Measurements from ENCODE around the gene CHTOP. TPM values are rescaled to one million over a fixed set of nuclear protein-coding genes. Genes with fewer than 3 reads are reported as not detected.

The CHTOP gene
- total RNA-seq, 1 experiment from 2014 or later: 85.1 TPM

GRCh38 chr1:153693466-153693865 is 59.6 kb downstream of the CHTOP start:
- Mint-ChIP-seq H3K27me3 (ENCODE audit: insufficient read depth, unreplicated experiment) (no peaks in the 10 kb centered on the region), H3K27ac (ENCODE audit: unreplicated experiment) (no peak overlapping the region), H3K36me3 (ENCODE audit: insufficient read depth, unreplicated experiment) (no peaks in the 10 kb centered on the region), H3K4me1 (ENCODE audit: low read depth, unreplicated experiment) (peaks cover 10% of the 10 kb centered on the region), H3K4me3 (ENCODE audit: unreplicated experiment) (no peak overlapping the region), H3K9me3 (ENCODE audit: unreplicated experiment) (no peaks in the 10 kb centered on the region)
- Histone ChIP-seq H3K9me3 (no peaks in the 10 kb centered on the region), H3K4me3 (ENCODE audit: low read depth, low read length) (no peak overlapping the region), H3K4me1 (peaks cover 13% of the 10 kb centered on the region), H3K27me3 (replicated peaks; ENCODE audit: control insufficient read depth, insufficient read depth, low read length) (no peaks in the 10 kb centered on the region), H3K36me3 (ENCODE audit: control insufficient read depth, insufficient read depth, low read length) (no peaks in the 10 kb centered on the region)
- no peak for TF ChIP-seq CTCF (IDR thresholded peaks at IDR 0.05; ENCODE audit: insufficient read depth in 1 of 2, low read depth in 1 of 2, low read length in 1 of 2, severe bottlenecking in 1 of 2, unreplicated experiment in 1 of 2)
- DNase-seq: no peak
- no TSS peak for BruUV-seq (replicated peaks)
- POLR2A ChIA-PET: no interaction called here
- CTCF ChIA-PET: no interaction called here
- intact Hi-C loops (cut with micrococcal nuclease; ENCODE audit: unreplicated experiment): no loop called here

Small RNA genes lying within 50 kb of the gene (microRNA-seq; reads per million reads assigned to microRNA genes)
- gene MIR8083: not detected

Other genes starting within 250 kb of the CHTOP start
- gene S100A8, start 243.0 kb upstream of the CHTOP start, total RNA-seq (2022): not detected in 2 replicates
- not detected in 2 replicates for gene S100A7A, start 217.5 kb upstream of the CHTOP start, total RNA-seq (2022)
- gene S100A7, start 173.4 kb upstream of the CHTOP start, total RNA-seq (2022): not detected in 2 replicates
- gene S100A6, start 98.1 kb upstream of the CHTOP start, total RNA-seq (2022): 416 and 432 TPM in 2 replicates
- not detected in 2 replicates for gene S100A5, start 93.1 kb upstream of the CHTOP start, total RNA-seq (2022)
- 53.6 and 54.4 TPM in 2 replicates for gene S100A4, start 88.3 kb upstream of the CHTOP start, total RNA-seq (2022)
- gene S100A3, start 84.8 kb upstream of the CHTOP start, total RNA-seq (2022): 0.61 and 0.84 TPM in 2 replicates
- gene S100A2, start 68.2 kb upstream of the CHTOP start, total RNA-seq (2022): 2.4 and 3.0 TPM in 2 replicates
- 220 and 243 TPM in 2 replicates for gene S100A16, start 20.9 kb upstream of the CHTOP start, total RNA-seq (2022)
- gene S100A14, start 17.7 kb upstream of the CHTOP start, total RNA-seq (2022): 510 and 624 TPM in 2 replicates
- gene S100A13, start 6.6 kb upstream of the CHTOP start, total RNA-seq (2022): 198 and 238 TPM in 2 replicates
- 12.6 and 18.1 TPM in 2 replicates for gene S100A1, start 5.6 kb upstream of the CHTOP start, total RNA-seq (2022)
- 32.8 and 34.1 TPM in 2 replicates for gene SNAPIN, start 24.6 kb downstream of the CHTOP start, total RNA-seq (2022)
- gene ILF2, start 36.9 kb downstream of the CHTOP start, total RNA-seq (2022): 287 and 289 TPM in 2 replicates
- gene NPR1, start 44.6 kb downstream of the CHTOP start, total RNA-seq (2022): 1.4 and 2.0 TPM in 2 replicates
- 39.0 and 43.4 TPM in 2 replicates for gene INTS3, start 94.0 kb downstream of the CHTOP start, total RNA-seq (2022)
- gene SLC27A3, start 141.3 kb downstream of the CHTOP start, total RNA-seq (2022): 22.8 and 27.2 TPM in 2 replicates

All from Caco-2 (cell line).